Activated naive CD8-positive, alpha-beta T cell treated with anti-CD3 and anti-CD28 coated beads, Interleukin-2, amount 50 U/mL, for 16 hours (primary cell): ENCODE measurements around the gene METAP1D.

ENCODE experiments used
- DNase-seq: peaks from one replicate; pipeline ENCODE4 v3.0.0-alpha.2; 2020; ENCODE audit warnings: low read depth, low spot score

Gene METAP1D

GRCh38 chr2:172080641-172081220 lies 81.0 kb downstream of the METAP1D start:
- DNase-seq: no peak

DNA sequence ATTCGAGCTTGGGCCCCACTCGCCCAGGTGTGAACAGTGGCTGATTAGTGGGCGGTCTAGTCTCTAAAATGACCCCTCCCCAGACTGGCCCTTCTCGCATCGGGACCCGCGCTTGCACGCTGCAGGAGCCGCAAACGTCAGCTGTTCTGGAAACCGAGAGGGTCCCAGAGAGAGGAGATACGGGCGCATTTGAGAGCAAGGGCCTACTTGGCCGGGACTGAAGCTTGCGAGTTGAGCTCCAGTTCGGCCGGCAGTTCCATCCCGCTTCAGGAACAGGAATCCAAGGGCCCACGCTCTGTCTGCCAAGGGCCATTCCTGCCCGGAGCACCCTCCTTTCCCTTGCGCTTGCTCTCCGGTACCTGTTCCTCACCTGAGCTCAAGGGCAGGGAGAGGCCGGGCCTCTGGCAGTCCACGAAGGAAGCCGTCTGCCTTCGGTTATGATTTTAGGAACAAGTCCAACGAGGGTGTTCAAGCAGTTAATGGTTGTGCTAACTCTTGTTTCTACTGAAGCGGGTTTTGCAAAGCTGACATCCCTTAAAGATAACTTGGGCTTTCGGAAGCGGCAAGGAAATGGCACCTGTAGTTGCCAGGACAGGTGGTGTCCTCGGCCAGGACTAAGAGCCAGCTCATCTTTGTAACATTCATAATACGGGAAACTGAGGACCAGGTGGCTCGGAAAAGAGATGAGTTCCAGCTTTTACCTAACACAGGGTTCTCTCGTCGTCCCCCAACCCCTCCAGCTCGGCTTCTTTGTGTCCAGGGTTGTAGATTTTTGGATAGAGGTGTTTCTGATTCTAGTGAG lies 81.7 kb downstream of the METAP1D start:
- no peak for DNase-seq

DNA sequence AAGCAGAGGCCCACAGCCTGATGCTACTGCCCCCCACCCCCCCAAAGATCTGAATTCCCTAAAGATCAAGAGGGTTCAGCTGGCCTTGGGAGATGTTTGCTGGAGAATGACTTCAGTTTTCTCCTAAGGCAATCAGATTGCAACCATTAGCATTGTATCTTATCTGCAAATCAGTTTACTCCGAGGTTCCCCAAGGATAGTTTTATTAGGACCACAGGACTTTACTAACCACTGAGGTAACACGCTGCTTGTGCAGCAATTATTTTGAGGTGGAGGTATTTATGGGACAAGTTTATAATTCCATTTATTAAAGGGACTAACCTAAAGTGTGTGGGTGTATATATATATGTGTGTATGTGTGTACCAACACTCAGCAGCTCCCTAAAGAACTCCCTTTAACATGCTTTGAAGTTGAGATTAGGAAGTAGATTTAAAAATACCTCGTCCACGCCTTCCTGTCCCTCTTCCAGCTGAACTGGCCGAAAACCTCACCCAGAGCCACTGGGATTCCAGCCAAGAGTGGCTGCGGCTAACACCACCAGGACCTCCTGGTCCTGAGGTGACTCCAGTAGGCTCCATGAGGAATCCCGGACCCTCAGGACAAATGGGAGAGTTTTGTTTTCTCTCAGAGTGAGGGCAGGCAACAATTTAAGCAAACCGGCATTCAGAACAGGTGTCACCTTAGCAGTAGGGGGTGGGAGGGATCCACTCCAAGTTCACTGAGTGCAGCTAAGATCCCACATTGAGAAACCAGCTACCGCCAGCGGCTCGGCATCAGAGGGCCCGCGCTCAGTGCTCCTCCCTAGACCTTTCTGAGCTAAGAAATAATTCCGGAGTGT lies 82.6 kb downstream of the METAP1D start:
- no peak for DNase-seq

DNA sequence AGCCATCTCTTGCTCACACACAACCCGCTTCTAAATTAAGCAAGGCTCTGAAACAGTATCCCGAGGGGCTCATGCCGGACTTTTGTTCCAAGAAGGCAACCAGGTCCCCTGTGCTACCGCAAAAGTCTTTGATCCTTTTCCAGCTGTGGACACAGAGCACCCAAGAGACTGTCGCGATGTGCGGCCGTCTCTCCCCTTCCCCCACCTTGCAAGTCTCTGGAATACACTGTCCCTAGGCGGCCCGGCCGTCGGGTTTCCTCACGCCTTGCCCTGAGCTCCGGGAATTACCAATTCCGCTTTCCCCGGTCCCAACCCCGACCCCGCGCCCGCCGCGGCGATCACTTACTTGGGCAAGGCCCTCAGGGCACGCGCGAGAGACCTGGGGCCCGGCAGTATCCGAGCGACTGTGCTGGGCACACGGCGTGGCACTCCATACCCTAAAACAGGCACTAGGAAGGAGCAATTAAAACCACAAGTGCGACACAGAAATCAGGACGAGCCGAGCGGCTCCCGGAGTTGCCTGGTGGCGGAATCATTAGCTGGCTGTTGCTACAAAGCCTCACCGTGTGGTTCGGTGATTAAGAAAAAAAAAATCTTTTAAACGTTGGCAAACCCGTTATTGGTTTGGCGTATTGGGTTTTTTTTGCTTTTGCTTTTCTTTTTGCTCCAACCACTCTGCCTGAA lies 83.3 kb downstream of the METAP1D start:
- no peak for DNase-seq

- DNase-seq: no peak
These were observed 84.1 kb downstream of the METAP1D start for GRCh38 chr2:172083628-172084394.

DNA sequence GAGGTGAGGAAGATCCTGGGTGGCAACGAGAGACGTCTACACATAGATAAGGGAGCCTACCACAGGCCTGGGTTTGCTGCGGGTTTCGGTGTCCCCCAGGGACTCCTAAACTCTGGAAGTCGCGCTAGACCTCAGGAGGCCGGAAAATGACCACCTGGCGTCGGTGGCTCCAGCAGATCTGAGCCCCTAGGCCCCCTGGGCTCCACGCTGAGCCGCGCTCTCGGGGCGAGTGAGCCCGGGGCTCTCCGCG lies 84.6 kb downstream of the METAP1D start:
- DNase-seq: no peak

GRCh38 chr2:172084645-172085459 lies 85.1 kb downstream of the METAP1D start:
- DNase-seq: no peak

GRCh38 chr2:172085460-172086159 lies 85.9 kb downstream of the METAP1D start, which contains the start of gene DLX1:
DLX1 (plus strand) TSS chr2:172085507; CDS start chr2:172085678, 171 bp downstream.
- no peak for DNase-seq

- no peak for DNase-seq
These were observed 86.8 kb downstream of the METAP1D start for GRCh38 chr2:172086241-172087206.

DNA sequence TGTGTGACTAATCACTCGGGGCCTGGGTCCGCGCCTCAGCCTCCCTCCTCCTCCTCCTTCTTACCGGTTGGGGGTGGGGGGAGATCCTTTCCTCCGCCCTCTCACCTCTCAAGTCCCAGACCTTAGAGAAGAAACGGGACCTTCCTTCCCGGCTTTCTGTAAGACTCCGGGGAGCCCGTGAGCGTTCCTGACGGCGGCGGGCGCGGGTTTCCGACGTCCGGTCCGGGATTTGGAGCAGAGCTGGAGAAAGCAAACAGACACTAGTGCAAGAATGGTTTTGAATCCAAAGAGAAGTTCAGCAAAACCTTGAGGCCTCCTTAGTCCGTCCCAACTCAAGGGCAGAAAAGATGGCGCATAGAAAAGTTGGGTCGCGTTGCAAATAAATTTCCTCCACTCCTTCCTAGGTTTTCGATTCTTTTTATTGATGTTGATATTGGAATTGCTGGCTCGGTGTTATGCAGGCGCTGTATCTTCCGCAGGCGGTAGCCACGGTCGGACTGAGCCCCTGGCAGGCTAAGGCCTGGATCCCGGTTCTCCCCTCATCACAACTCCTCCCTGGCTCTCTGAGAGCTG lies 87.5 kb downstream of the METAP1D start:
- DNase-seq: no peak

- no peak for DNase-seq
These were observed 88.1 kb downstream of the METAP1D start for GRCh38 chr2:172087780-172088244.

DNA sequence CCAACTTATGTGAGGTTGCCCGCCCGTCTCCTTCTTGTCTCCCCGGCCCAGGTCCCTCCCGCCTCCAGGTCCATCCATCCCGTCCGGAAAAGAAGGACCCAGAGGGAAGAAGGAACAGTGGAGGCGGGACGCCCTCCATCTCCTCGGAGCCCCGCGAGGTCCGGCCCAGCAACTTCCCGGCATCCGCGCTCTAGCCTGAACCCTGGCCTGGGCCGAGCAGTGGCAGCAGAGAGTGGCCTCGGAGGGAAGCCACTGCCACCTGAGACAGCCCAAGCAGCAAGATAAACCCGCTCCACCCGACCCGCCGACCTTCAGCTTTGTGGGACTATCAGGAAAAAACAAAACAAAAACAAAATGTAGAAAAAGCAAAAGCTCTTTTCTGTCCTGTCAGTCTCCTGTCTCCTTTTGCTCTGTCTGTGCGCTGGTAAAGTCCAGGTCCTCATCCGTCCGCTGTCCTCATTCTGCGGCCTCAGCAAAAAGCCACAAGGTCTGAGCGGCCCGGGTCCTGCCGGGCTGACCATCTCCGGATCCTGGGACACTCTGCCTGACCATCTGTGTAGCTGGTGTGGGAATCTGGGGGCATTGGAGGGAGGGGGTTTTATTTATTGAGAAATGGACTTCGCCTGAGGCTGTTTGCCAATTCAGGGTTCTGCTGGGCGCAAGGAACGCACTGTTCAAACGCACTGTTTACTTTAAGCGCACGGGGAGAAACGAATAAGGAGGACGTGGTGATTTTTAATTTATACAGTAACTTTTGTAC lies 88.7 kb downstream of the METAP1D start:
- no peak for DNase-seq

DNA sequence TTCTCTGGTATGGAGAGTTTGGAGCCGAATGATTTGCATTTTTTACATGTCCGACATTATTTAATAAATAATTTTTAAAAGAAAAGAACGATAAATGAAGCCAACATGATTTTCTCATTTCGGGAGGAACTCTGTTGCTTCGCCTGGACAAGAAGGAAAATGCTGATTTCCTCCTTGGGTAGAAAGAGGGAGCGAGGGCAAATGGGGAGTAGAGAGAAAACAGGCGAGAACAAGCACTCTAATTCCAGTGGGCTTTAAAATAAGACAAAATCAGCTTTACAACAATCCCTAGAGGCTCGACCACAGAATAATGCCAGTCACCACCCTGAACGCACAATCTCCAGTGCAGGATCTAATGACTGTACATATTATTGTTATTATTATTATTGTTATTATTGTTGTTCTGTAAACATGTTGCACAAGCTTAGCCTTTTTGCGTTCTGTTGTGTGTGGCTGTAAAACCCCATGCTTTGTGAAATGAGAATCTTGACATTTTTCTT lies 89.3 kb downstream of the METAP1D start:
- DNase-seq: no peak

DNA sequence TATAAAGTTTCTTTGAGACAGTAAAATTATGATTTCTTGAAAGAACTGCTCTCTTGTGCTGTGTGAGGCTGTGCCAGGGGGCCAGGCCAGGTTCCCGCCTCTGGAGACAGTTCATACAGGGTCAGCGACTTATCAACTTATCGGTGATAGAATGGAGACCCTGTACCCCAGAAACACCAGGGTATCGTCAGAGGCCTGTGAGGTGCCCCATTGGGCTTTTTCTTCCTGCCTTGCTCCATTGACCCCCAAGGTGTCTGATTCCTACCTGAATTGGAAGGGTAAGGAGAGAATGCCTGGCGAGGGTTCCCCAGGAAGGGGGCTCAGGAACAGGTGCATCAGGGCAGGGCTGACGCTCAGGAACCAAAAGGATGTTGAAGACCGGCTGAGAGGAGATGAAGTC lies 89.9 kb downstream of the METAP1D start:
- no peak for DNase-seq

- no peak for DNase-seq
These were observed 90.5 kb downstream of the METAP1D start for GRCh38 chr2:172090044-172090961.

GRCh38 chr2:172091000-172091641 lies 91.4 kb downstream of the METAP1D start:
- no peak for DNase-seq
